NCI-H526 treated with DMSO at 0.1 percent for 48 hours (cell line): ENCODE measurements around the gene ANKS6.
A peak's percentile ranks its signal among the peaks of the same experiment; 100 is the strongest.

Source experiments
- DNase-seq: peaks from one replicate; lab custom pipeline; 2025; lab: John Stamatoyannopoulos, UW

The ANKS6 gene

GRCh38 chr9:98791608-98792490 lies 4.5 kb downstream of the ANKS6 start:
- no peak for DNase-seq

GRCh38 chr9:98790842-98791607 lies 5.3 kb downstream of the ANKS6 start:
- DNase-seq, result no peak

- DNase-seq, result no peak
Measured at GRCh38 chr9:98790134-98790841, 6.1 kb downstream of the ANKS6 start.

GRCh38 chr9:98789483-98790133 lies 6.7 kb downstream of the ANKS6 start:
- DNase-seq, result no peak

- DNase-seq, result no peak
Measured at GRCh38 chr9:98787766-98788335, 8.5 kb downstream of the ANKS6 start.

- no peak for DNase-seq
Measured at GRCh38 chr9:98786750-98787510, 9.4 kb downstream of the ANKS6 start.

- no peak for DNase-seq
Measured at GRCh38 chr9:98784831-98785806, 11.2 kb downstream of the ANKS6 start.

- DNase-seq, result no peak
Measured at GRCh38 chr9:98783518-98784226, 12.7 kb downstream of the ANKS6 start.

- no peak for DNase-seq
Measured at GRCh38 chr9:98781588-98782383, 14.6 kb downstream of the ANKS6 start.

GRCh38 chr9:98780059-98780749 lies 16.2 kb downstream of the ANKS6 start:
- no peak for DNase-seq

GRCh38 chr9:98778711-98779530 lies 17.4 kb downstream of the ANKS6 start:
- DNase-seq, result no peak

GRCh38 chr9:98778251-98778650 lies 18.1 kb downstream of the ANKS6 start:
- no peak for DNase-seq

GRCh38 chr9:98777618-98778017 lies 18.7 kb downstream of the ANKS6 start:
- DNase-seq, result no peak

- peak; percentile 4 for DNase-seq
Measured at GRCh38 chr9:98775831-98776441, 20.4 kb downstream of the ANKS6 start.

GRCh38 chr9:98774746-98775145 lies 21.6 kb downstream of the ANKS6 start:
- DNase-seq, result no peak

- no peak for DNase-seq
Measured at GRCh38 chr9:98773721-98774120, 22.6 kb downstream of the ANKS6 start.
